Ascending aorta (tissue), 2 donors: Measurements from ENCODE around the gene C11orf91. TPM values are rescaled to one million over a fixed set of nuclear protein-coding genes. Genes with fewer than 3 reads are reported as not detected.

Experiments
- DNase-seq, 2 donors: peaks; one replicate each; pipeline ENCODE4 v3.0.0-alpha.2; 2019; ENCODE audit warnings: low spot score in 2 of 2
- H3K27ac ChIP-seq, 2 donors: fragments of 200-600 bp; sonication (generic); one replicate each; pipeline ENCODE4 v1.5.1; 2016 to 2017; ENCODE audit warnings: mild to moderate bottlenecking in 1 of 2
- H3K27me3 ChIP-seq: fragments of 200-600 bp; sonication (generic); one replicate; pipeline ENCODE4 v1.5.1; 2017
- H3K36me3 ChIP-seq, 2 donors: fragments of 200-600 bp; sonication (generic); one replicate each; pipeline ENCODE4 v1.5.1; 2016
- H3K4me1 ChIP-seq, 2 donors: fragments of 200-600 bp; sonication (generic); one replicate each; pipeline ENCODE4 v1.5.1; 2016 to 2017; ENCODE audit warnings: mild to moderate bottlenecking in 1 of 2
- H3K4me3 ChIP-seq, 2 donors: fragments of 200-600 bp; sonication (generic); one replicate each; pipeline ENCODE4 v1.5.1; 2016 to 2017; ENCODE audit warnings: mild to moderate bottlenecking in 1 of 2
- H3K9me3 ChIP-seq, 2 donors: fragments of 200-600 bp; sonication (generic); one replicate each; pipeline ENCODE4 v1.5.1; 2016
- CTCF ChIP-seq, 3 experiments: fragments of 200-600 bp in 2 of 3; fragments of 450-650 bp in 1 of 3; sonication (generic) in 2 of 3; IDR thresholded peaks; one replicate each; pipeline ENCODE4 v1.5.1; 2016 to 2019; ENCODE audit warnings: antibody characterized with exemption in 3 of 3, mild to moderate bottlenecking in 1 of 3, moderate library complexity in 1 of 3
- intact Hi-C: fragments of 100-400 bp; cut with DNase I; formaldehyde crosslinking; loops from one replicate; pipeline ENCODE4 v1.15.1; 2023
- total RNA-seq: library from RNA; depleted of rRNA; stranded (reverse); fragments of >200 nt; gene quantifications from one replicate; pipeline ENCODE4 v1.1.0, GENCODE V29; 2016

Gene C11orf91
- total RNA-seq, 1 donor from 2014 or later, result not detected

GRCh38 chr11:33719587-33719986 is 19.0 kb upstream of the C11orf91 start:
- H3K4me3 ChIP-seq, result no peak overlapping the region
- no peak for TF ChIP-seq CTCF (IDR thresholded peaks at IDR 0.05)
- H3K9me3 ChIP-seq, result no peaks in the 10 kb centered on the region
- peaks cover 6 to 12% of the 10 kb centered on the region in 2 donors for H3K4me1 ChIP-seq
- intact Hi-C loops, result loop anchor here (5.0 kb wide), 1 partner anchor 892 kb away; the partner anchor contains the start of gene PRRG4
- H3K36me3 ChIP-seq, result peaks cover 42 to 70% of the 10 kb centered on the region in 2 donors
- no peak for DNase-seq
- H3K27me3 ChIP-seq, result no peaks in the 10 kb centered on the region
- H3K27ac ChIP-seq, result no peak overlapping the region

DNA sequence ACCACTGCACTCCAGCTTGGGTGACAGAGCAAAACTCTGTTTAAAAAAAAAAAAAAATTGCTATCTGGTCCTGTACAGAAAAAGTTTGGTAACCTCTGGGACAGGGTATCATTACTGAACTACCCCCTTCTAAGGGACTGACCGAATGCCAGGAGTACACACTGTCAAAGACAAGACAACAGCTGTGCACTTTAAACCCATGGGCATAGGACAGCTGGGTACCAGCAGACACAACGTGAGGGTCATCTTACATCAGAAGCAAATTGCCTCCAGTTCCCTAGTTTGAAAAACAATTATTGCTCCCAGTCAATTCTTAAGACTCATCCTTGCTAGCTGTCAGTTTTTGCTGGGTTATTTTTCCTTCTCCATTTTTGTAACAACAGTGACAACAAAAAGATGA is 17.8 kb upstream of the C11orf91 start:
- H3K9me3 ChIP-seq, result no peaks in the 10 kb centered on the region
- no peak for DNase-seq
- H3K4me3 ChIP-seq, result no peak overlapping the region
- intact Hi-C loops, result loop anchor here (5.0 kb wide), 1 partner anchor 891 kb away; the partner anchor contains the start of gene PRRG4
- H3K36me3 ChIP-seq, result peaks cover 48 to 79% of the 10 kb centered on the region in 2 donors
- H3K27me3 ChIP-seq, result no peaks in the 10 kb centered on the region
- H3K4me1 ChIP-seq, result peaks cover 0 to 4% of the 10 kb centered on the region in 2 donors
- TF ChIP-seq CTCF (IDR thresholded peaks at IDR 0.05), result no peak
- no peak overlapping the region for H3K27ac ChIP-seq

- Histone ChIP-seq H3K36me3 (peaks cover 63 to 88% of the 10 kb centered on the region in 2 donors), H3K27me3 (no peaks in the 10 kb centered on the region), H3K4me1 (peaks cover 0 to 2% of the 10 kb centered on the region in 2 donors), H3K27ac (no peak overlapping the region), H3K9me3 (no peaks in the 10 kb centered on the region), H3K4me3 (no peak overlapping the region)
- intact Hi-C loops, result loop anchor here (5.0 kb wide), 1 partner anchor 889 kb away; the partner anchor contains the start of gene PRRG4
- peak in 2 of 3 experiments; percentile 9 to 33 for TF ChIP-seq CTCF (IDR thresholded peaks at IDR 0.05)
- DNase-seq, result no peak
These were observed 15.6 kb upstream of the C11orf91 start for GRCh38 chr11:33716243-33716642.

GRCh38 chr11:33713856-33714398 is 13.3 kb upstream of the C11orf91 start:
- TF ChIP-seq CTCF (IDR thresholded peaks at IDR 0.05), result no peak
- H3K36me3 ChIP-seq, result peaks cover 62 to 79% of the 10 kb centered on the region in 2 donors
- DNase-seq, result no peak
- no peak overlapping the region for H3K4me3 ChIP-seq
- H3K27ac ChIP-seq, result no peak overlapping the region
- no peaks in the 10 kb centered on the region for H3K27me3 ChIP-seq
- no peaks in the 10 kb centered on the region for H3K4me1 ChIP-seq
- H3K9me3 ChIP-seq, result no peaks in the 10 kb centered on the region
- intact Hi-C loops, result no loop called here

DNA sequence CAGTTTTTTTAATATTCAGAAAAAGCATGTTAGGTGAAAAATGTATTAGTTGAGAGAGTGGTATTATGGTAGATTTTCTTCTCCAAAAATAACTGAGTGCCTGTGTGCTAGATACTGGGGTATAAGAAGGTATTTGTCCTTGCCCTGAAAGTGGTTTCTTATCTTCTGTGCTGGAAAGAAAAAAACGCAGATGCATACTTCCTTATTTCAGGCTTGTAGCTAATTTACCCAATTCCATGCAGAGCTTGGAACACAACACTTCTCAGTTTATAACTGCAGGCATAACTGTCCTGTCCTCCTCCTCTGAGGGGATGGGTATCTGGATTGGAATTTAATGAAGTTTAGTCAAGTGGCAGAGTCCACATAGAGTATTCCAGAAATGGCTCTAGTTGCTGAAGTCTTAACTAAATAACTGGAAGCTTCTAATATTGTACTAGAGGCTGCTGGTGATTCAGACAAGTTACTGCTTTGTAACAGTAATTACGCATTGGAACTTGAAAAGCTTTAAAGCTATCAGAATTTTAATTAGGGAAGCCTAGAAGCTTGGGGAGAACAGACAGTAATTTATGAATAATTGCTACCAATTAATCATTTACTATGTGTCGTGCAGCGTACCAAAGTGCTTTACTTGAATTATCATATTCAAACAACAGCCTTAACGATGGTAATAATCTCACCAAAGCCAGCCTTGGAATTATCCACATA is 12.7 kb upstream of the C11orf91 start:
- no peak for TF ChIP-seq CTCF (IDR thresholded peaks at IDR 0.05)
- Histone ChIP-seq H3K4me1 (no peaks in the 10 kb centered on the region), H3K36me3 (peaks cover 65 to 80% of the 10 kb centered on the region in 2 donors), H3K27me3 (no peaks in the 10 kb centered on the region), H3K4me3 (no peak overlapping the region), H3K27ac (no peak overlapping the region), H3K9me3 (no peaks in the 10 kb centered on the region)
- intact Hi-C loops, result no loop called here
- DNase-seq, result no peak
